HG03097 (cell line): ENCODE data around the gene ADAD2.
A peak's percentile ranks its signal among the peaks of the same experiment; 100 is the strongest.

Experiments used
- ATAC-seq: cut with Tn5 transposase; IDR thresholded peaks from one replicate; pipeline ENCODE4 v1.9.1; 2021; ENCODE audit not compliant: unreplicated experiment, low FRiP score

The ADAD2 gene

DNA sequence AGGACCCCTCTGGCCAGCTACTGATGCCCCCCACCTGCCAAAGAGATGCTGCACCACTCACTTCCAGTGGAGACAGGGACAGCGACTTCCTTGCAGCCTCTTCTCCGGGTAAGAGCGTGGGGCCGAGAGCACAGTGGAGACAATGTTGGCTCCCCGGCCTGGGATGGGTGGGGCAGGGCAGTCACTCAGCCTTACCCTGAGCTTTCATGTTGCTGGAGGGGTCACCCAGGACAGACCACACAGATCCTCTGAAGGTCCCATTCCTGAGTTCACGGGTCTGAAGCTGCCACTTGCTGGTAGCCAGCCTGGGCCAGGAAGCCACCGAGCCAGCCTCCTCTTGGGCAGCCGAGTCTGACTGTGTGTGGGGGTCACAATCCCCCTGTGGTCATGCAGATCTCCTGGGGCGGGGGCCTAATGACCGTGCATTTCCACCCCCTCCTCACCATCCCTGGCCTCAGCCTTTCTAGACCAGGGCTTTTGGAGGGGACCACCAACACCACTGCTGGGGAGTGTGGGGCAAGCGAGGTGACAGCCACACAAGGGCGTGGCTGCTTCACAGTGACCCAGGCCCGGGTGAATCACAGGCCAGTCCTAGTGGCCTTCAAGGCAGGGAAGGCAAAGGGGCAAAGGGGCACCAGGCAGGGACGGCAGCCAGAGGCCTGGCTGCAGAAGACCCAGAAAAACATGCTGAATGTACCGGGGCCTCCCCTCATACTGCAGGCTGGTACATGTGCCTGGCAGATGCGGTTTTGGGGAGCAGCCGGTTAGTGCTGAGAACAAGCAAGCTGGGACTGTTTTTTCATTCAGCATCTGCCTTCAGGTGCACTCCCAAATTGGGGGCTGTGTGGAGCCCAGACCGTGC is 14.5 kb upstream of the ADAD2 start:
- ATAC-seq: no peak

DNA sequence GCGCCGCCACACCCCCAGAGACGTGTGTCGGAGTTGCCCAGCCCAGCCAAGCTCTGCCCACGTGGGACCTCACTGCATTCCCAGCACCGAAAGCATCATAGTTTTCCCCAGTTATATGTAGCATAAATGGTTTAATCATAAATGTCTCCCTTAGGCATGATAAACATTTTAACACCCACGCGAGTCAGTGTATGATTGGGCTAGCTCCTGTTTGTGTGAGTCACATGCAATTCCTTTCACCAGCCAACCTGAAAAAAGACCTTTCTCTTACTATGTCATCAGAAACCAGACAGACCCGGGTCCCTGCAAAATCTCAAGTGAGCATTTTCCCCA is 13.2 kb upstream of the ADAD2 start:
- no peak for ATAC-seq

GRCh38 chr16:84178146-84178765 is 12.7 kb upstream of the ADAD2 start:
- no peak for ATAC-seq

DNA sequence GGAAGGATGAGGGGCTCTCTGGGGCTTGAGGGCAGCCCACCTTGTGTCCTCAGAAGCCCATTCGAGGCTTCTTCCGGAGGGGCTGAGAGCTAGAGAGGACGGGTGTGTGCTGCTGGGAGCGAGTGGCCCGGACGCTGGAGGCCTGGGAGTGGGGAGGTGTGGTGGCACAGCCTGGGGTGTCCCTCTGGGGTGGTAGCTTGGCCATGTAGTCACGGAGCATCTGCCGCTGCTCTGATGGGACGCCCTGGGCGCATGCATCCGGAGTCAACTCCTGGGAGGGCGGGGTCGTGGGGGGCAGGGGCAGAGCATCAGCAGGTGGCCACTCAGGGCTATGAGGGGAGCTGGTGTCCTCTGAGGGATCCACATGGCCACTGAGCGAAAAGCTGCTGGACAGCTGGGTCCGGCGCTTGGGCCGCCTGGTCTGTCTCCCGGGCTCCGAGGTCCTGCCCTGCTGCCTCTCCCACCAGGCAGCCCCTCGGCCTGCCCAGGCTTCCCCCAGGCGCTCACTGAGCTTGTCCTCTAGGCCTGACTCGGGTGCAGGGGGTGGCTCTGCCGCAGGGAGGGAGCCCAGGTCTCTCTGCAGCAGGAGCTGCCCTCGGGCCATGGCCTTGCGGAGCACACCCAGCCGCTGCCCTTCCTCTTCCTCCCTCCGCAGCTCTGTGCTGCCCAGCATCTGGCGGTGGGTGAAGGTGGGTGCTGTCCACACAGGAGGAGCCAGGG is 11.9 kb upstream of the ADAD2 start:
- no peak for ATAC-seq

GRCh38 chr16:84179612-84180320 is 11.2 kb upstream of the ADAD2 start:
- no peak for ATAC-seq

DNA sequence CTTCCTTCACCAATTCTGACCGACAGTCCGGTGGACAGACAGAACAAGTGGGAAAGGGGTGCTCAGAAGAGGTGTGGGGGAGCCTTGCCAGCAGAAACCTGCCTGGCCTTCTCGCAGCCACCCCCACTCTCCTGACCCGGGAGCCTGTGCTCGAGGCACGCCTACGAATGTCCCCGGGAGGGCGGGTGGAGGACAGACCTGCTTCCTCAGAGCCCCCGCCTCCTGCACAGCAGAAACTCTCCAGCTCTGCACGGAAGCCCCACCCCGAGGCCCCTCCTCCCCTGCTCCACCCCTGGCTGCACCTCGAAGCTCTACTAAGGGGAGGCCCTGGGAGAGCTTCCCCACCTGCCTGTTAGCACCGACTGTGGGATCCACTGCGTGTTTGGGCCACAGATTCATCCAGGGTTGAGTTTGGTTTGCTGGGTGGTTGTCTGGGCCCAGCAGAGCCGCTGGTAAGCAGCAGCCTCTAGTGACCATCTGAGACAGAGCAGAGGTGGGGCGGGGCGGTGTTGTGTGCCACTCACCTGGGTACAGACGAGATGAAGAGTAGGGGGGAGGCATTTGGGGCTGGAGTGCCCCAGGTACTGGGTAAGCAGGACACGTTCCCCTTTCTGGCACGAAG is 10.3 kb upstream of the ADAD2 start:
- ATAC-seq: no peak

DNA sequence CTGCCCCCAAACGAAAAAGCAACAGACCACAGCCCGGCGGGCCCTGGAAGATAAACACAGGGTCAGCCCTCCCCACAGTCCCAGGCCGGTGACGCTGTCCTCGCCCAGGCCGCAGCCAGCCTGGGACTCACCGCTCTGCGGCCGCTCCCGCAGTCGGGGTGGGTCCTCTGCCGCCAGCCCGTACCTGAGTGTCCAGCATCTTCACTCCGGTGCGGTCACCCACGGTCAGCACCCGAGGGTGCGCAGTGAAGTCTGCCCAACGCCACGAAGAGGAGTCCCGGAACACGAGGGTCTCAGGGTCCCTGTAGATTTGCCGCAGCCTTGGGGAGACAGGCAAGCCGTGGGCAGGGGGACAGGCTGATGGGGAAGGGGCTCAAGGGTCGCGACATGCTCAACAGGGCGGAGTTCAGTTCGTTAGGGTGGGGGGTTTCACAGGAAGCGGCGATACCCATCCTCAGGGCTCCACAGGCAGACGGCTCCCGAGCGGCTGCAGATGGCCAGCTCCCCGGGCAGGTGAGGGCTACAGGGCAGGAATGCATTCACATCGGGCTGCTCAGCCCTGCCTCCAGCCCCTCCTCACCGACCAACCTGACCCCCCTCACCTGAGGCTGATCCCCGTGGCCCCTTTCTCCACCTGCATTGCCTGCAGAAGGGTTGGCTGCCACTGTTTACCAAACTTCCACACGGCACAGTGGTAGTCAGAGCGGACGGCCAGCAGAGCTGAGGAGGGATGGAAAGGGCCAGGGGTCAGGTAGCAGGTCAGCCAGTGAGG is 9.6 kb upstream of the ADAD2 start:
- ATAC-seq: no peak

- ATAC-seq: no peak
Measured at GRCh38 chr16:84182104-84182503, 8.9 kb upstream of the ADAD2 start.

- no peak for ATAC-seq
Measured at GRCh38 chr16:84182680-84183571, 8.0 kb upstream of the ADAD2 start.

DNA sequence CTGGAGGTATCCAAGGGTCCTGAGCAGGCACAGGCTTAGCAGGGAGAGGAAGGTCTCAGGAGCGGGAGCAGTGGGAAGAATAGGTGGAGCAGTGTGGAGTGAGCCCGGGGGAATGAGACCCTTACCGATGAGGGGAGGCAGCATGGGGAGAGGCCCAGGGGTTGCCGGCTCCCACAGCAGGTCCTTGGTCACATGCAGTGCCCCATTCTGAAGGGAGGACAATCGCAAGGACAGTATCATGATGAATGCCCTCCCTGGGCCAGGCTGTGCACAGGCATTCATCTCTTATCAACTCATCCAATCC is 7.4 kb upstream of the ADAD2 start:
- ATAC-seq: no peak

GRCh38 chr16:84183911-84184591 is 6.9 kb upstream of the ADAD2 start:
- ATAC-seq: no peak

DNA sequence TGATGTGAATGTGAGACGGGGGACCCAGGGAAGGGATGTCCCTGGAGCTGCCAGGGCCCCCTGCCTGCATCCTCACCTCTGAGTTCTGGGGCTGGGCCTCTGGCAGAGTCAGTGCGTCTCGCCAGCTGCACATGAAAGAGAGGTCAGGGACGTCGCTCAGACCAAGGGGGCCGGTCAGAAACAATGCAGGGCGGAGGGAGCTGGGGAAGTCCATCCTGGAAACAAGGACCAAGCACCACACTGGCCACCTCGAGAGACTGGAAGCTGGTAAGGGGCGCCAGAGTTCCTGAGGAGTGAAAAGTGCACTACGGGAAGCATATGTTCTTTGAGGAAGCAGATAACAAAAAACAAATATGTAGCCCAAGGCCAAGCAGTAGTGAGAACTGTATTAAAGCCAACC is 6.2 kb upstream of the ADAD2 start:
- no peak for ATAC-seq

DNA sequence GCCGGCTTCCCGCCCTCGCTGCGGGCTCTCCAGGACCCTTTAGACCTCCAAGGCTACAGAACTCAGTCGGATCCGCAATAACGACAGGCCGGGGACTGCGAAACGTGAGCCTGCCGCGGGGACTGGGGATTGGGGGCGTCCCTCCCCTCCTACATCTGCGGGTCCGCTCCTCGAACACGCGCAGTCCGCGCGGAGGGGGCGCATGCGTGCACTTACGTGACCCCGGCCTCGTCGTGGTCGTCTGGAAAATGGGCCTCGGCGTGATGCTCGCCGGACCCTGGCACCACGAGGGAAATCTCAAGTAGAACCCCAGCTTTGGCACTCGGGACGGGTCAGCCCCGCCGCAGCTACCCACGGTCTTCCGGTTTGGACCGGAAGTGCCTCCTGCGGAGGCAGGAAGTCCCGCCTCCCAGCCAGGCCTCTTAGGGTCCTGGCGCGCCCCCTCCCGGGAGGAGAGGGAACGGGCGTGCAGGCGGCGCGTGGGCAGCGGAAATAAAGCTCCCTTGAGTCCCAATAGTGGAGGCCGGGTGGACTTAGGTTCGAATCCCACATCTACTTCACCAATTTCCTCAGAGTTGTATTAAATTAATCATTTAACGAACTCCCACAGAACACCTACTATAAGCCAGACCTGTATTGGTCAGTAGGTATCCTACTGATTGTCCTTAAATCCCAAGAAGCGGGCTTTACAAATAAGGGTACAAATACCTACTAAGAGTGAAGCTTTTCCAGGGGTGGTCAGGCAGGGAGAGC is 4.1 kb upstream of the ADAD2 start, which contains the start of gene TAF1C:
Gene TAF1C, minus strand, starts transcription at position 373 of the 753 bp plus-strand sequence. CDS start 2,069 bp downstream, outside the sequence.
- ATAC-seq: peak; percentile 94

GRCh38 chr16:84191466-84191865 is 509 bp downstream of the ADAD2 start:
- no peak for ATAC-seq

DNA sequence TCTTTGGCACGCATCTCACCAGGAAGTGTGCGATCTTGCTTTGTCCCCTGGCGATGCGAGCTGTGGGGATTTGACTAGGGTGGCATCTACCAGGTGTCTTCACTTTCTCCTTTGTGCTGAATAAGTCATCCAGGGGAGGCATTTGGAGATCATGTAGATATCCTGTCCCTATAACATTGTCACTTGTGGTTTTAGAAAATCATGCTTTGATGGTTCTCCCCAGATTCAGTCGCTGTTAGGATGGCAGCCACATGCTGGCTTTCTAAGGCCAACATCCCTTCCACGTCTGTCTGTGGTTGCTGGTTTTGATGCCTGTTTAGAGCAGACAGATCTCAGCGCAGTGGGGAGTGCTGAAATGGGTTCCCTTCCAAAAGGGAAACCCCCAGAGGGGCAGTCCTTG is 2.5 kb downstream of the ADAD2 start:
- ATAC-seq: no peak

GRCh38 chr16:84194018-84194417 is 3.1 kb downstream of the ADAD2 start:
- ATAC-seq: no peak

DNA sequence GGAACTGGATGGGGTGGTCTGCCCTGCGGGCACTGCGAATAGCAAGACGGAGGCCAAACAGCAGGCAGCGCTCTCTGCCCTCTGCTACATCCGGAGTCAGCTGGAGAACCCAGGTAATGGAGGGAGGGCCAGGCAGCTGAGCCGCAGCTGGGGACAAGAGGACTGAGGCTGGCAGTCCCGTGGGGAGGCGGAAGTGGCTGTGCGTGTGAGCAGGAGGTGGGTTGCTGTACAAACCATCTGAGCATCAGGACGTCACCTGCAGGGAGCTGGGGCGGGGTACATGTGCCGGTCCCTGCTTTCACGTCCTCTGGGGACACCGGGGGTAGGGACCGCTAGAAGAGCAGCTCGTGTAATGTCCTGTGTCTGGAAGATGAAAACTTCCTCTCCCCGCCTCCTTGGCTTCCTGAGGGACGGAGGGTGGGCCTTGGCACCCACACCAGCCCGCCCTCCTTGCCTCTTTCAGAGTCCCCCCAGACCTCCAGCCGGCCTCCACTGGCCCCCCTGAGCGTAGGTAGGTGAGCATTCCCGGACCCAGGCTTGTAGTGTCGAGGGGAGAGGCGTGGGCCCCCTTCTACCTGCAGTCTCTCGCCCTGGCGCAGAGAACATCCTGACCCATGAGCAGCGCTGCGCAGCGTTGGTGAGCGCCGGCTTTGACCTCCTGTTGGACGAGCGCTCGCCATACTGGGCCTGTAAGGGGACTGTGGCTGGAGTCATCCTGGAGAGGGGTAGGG is 3.7 kb downstream of the ADAD2 start:
- peak; percentile 55 for ATAC-seq
